ENCODE results near the gene TLE1.

Gene TLE1

DNA sequence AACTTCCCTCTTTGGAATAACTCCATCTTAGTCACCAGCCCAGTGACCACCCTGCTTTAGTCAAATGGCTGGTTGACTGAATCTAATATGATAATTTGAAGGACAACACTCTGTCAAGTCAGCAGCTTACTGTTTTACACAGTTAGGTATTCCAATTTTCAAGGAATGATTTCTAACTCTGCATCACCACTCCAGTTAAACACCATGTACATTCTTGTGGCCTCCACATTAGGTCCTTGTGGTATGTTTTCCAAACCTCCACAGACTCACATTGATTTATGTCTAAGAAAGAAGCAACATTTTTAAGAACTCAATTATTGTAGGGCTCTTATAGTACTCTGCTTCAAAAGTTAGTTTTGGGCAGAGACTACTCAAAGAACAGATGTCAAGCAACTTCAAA is 110.7 kb downstream of the TLE1 start:
- no peak for DNase-seq

DNA sequence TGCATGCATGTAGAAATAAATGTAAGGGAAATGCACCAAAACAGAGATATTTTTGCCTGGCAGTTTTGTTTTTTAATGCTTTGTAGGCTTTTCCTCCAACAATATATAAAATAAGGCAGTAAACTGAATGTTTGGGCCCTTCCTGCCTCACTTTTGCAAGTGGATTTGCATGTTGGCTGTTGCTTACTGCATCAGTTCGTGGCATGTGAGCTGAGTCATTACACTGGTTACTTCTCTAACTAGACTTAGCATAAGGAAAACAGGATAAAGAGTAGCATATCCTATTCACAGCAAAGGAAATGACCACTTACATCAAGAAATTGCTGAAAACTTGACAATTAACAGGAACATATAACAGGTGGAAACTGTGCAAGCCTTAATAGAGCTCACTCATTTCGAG is 113.4 kb downstream of the TLE1 start:
- DNase-seq, result no peak

DNA sequence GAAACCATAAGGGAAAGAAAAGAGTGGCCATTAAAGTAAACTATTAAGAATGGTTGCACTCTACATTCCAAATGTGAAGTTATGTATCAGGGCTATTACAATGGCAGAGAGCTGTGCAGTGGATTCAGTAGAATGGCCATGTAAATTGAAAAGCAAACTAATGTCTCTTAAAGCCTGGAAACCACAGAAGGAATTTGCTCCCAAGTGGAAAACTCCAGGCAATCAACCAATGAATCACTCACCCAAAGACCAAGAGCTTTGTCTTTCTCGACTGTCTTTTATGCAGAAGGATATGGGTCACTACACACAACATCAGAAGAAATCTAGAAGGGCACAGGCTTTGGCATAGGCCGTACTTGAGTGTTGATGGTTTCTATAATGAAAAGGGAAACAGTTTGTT is 114.9 kb downstream of the TLE1 start:
- no peak for DNase-seq

DNA sequence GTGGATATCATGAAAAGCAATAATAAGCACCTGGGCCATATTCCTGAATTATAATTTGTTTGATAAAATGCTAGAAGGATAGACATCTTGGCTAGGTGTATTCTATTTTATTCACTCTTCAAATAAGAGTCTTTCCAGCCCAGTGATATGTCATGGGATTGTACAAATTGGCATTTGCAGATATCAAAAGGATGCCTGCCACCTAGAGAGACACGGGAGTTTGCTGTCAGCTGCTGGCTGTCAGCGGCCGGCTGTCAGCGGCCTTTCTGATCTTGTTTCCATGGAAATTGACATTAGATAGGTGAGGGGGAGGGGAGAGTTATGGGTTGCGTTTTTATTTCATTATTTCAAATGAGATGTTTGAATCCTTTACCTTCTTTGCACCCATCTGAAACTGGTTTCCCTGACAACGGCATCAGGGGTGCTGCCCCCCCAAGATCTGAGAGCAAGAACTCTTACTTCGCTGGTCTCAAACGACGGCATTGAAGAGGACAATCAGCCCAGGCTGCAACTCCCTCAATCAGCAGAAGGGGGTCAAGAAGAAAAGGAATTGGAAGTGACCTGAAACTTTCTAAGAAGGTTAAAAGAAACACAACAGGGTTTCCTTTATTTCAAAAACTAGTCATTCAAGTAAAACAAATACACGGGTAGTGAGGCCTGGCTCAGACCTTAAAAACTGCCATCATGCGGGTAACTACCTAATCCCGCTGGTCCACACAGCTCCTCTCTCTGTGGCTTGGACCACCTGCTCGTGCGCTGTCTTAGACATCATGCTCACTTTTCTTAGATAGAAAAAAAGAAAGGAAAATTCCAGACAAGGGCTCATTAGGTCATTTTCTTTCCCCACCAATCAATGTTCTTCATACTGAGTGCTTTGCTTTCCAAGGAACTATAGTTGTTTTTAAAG is 115.7 kb downstream of the TLE1 start:
- DNase-seq, result no peak

DNA sequence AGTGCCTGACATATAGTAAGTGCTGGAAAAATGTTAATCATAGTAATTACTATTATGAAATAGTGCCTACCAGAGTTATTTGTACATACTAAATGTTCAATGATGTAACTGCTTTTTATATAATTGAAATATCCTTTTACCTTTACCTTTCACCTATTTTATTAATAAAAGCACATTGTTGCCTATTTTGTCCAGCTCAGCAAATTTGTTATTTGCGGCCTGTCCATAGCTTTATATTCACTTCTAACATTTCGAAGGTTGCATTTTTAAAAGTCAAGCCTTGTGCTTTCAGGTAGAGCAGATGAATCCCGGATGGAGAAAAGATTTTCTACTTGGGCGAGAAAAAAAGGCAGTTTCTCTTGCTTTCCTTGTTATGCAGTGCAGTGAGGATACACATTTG is 119.3 kb downstream of the TLE1 start:
- DNase-seq, result no peak

DNA sequence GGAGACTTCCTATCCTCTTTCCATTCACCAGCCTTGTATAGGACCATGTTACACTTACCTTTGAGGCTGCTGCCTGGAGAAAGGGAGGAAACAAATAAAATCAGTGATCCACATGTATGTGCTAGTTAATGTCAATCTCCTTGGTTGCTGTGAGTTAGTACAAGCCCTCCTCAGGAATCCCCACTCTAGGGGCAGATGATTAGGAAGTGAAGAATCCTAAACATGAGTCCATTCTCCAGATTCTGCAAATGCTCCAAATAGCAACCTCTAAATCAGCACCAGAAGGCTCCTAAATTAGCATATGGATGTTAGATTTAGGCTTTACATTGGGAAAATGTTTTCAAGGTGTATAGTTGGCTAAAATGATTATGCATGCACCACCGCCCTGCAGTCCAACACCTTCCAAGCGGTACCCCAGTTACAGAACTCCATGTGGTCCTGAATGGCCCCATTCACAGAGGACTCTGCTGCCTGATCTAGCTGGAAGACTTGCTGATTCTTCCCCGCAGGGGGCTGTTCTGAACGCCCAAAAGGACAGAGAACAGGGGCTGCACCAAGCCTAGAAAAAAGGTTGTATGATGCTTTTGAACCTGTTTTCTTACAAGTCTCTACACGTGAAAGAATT is 123.2 kb downstream of the TLE1 start:
- no peak for DNase-seq

DNA sequence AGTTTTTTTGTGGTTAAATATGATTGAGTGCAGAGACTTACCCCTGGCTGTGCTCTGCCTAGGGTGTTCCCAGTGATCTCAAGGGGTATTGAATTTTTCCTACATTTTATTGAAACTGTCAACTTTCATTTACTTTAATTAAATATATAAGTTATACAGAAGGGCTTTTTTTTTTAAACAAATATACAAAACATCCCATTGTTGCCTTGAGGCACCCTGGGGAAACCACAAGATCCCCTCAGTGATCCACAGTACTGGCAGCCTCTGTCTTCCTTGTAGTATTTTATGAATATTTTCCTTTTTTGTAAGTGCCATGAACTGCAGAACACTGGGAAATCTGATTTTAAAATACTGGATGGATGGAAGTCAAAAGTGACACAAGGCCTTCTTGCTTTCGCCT is 123.7 kb downstream of the TLE1 start:
- no peak for DNase-seq

DNA sequence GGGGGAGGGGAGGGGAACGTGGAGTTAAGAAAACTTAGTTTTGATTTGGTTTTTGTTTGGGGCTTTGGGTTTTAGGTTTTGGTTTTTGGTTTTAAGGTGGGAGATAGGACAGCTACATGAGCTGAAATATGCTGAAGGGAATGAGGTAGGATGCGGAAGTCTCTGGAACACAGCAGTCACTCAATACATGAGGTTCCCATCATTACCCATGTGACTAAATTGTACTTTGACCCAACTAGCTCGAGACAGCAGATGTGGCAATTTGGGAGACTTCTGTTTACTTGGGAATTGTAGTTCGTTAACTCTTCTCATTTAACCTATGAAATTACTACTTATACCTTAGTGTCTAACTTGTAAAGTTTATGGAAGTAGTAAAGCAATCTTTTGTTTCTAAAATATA is 124.2 kb downstream of the TLE1 start:
- DNase-seq, result no peak

DNA sequence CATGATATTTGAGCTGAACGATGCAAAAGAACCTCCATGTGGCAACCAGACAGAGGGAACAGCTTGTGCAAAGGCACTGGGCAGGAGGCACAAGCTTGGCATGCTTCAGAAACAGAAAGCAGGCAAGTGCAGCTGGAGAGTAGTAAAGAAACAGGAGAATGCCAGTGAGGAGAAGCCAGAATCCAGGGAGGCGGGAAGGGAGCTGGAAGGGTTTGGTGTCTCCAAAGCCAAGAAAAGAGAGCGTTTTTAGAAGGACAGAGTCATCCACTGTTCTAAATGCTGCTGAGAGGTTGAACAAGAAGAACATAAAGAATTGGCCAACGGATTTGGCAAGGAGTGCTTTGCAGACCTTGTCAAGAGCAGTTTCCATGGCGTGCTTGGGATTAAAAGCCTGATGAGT is 124.7 kb downstream of the TLE1 start:
- no peak for DNase-seq

DNA sequence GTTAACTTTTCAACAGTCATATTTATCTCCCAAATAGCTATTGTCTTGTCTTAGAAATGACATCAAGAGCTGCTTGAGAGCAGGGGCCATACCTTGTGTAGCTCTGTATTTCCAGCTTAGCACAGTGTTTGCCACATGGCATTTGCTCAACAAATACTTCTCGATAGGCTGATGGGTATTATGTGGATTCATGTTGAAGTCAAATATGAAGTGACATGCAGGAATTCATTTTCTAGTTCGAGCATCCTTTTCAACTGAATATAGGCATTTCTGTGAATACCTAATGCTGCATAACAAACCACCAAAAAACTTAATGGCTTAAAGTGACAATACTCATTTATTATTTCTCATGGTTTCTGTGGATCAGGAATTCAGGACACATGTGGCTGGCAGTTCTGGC is 125.6 kb downstream of the TLE1 start:
- no peak for DNase-seq

DNA sequence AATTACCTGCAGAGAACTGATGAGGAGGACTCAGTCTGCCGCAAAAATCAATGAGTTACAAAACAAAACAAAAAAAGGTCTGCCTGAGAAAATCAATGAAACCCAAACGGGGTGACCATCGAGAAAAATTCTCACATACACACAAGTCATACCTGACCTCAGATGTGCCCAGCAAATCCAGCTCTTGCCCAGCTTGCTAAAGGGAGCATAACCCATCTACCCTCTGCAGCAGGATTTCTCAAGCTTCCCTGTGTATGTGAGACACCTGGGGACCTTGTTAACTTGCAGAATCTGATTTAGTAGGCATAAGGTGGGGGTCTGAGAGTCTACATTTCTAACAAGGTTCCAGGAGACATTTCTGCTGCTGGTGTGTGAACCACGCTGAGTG is 126.3 kb downstream of the TLE1 start:
- DNase-seq, result no peak

DNA sequence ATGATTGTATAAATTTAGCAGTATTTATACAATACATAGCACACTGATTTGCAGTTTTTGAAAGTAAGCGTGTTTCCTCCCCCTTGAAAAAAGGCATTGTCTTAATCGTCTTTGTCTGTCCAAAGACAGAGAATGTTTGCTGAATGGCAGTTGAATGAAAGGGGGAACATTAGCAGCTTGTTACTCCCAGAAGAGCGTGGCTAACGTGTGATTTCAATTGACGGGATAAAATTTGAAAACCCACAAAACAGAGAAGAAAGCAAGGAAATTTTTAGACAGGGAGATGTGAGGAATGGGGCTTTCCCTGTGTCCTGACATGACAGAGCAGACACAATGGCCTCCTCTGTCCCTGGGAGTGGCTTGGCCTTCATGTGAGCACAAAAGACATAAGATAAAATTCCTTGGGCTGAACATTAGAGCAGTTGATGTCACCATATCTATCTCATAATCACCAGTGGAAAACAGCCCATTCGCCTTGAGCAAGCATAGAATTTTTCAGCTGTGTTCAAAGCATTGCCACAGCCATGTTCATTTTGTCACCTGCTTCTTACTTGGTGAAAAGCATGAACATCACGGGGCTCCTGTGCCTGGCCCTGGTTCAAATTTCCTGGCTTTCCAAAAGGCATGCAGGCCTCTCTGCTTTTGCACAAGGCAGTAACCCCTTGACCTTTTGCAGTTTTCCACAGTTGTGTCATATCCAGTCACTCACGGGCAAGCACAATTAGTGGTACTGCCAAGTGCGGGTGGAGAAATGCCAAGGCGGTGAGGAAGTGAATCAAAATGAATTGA is 126.9 kb downstream of the TLE1 start:
- DNase-seq, result no peak

DNA sequence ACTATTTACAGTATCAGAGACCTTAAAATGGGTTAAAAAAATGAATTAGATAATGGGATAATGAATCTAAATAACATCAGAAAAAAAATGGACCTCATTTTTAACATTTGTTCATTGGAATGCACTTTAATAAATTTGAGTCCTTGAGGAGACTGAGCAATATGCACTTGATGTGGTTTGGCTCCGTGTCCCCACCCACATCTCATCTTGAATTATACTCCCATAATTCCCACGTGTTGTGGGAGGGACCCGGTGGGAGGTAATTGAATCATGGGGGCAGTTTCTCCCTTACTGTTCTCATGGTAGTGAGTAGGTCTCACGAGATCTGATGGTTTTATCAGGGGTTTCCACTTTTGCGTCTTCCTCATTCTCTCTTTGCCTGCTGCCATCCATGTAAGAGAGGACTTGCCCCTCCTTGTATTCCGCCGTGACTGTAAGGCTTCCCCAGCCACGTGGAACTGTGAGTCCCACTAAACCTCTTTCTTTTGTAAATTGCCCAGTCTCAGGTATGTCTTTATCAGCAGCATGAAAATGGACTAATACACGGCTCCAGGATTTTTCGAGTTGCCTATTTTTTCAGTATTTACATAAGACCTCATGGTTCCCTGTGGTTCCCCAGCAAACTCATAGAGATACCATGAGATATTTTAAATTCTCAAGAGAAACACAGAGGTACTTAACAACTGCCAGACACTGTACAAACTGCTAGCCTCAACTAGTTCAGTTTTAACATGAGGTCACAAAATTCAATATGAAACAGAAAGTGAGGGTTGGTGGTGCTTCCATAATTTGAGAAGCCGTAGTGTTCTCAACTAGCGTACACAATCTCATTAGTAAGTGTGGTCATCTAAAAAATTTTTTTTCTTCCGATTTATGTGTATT is 128.3 kb downstream of the TLE1 start:
- DNase-seq, result no peak

DNA sequence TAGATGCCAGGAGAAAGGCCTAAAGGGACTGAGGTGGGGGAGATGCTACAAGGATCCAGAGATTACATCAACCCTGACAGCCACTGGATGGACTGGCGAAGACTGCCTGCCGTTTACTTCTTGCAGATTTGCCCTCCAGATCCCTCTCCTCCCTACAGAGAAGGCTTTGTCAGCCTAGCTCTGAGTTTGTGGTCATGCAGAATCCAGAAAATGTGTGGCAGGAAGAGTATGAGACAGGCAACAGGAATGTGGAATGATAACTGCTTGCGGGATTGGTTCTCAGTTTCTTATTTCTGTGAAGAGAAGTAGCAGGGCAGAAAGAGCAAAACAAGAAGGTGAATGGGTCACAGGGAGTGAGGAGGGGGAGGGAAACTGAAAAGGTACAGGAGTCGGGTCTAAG is 129.6 kb downstream of the TLE1 start:
- DNase-seq, result no peak

DNA sequence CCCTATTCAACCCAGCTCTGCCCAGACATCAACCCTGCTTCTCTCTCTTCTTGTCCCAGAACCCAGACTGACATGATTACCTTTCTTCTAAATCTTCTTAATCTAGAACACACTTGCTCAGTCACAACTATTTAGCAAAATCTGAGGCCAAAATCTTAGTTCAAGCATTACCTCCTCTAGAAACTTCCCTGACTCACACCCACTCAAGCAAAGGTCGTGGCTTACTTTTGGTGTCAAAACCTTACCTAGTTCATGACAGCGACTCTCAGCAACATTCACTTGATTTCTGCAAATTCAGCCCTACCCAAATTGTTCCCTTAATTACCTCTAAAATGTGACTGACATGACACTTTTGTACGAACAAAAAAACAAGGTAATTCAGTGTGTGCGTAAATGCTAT is 130.2 kb downstream of the TLE1 start:
- DNase-seq, result no peak

DNA sequence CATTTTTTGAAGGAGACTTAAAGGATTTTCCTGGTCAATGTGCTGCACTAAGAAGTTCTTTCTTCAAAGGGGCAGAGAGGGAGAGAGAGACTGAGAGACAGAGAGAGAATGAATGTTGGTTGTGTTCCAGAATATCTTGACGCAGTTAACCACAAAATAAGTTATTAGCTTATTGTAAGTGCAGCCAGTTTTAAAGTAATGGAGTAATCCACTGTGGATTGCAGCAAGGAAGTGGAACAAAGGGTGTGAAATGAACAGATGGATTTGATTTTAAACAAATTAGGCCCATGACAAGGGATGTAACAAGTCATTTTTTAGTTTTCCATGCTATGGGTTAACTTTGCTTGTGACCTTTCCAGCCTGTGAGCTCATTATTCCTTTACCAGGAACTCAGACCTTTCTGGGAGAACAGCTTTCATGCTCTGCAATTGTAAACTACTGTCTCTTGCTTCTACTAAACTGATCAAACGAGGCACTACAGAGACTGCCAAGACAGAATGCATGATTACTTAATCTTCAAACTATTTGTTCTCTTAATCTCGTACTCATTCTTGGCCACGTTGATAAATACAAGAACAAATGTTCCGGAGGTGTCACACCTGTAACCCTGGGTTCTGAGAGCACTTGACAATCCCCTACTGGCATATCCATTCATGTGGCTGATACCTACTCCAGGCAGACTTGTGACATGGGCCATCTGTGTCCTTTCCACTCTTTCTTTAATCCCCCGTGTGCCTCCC is 131.1 kb downstream of the TLE1 start:
- peak; percentile 31 for DNase-seq

DNA sequence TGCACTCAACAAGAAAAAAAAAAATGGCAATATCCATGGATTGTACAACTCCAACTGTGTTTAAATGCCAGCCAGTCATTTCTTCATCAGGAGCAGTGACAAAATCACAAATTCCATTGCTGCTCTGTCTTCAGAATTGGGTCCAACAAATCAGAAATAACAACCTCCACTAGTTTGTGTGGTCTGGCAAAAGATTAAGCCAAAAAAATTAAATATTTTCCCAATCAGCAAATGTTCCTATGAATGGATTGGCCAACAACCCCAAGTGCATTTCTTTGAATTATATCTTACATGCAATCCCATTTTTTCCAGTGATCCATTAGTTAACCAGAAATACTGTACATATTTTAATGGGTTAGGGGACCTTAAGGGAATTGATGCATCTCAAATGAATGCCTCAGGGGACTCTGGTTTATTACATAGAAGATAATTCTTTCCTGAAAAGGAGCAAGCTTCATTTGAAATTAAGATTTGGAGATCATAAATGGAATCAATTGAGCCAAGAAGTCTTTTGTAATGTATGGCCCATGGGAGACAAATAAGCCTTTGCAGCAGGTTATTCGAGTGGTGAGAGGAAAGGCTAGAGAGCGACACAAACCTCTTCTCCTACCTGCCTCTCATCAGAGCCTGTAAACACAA is 131.8 kb downstream of the TLE1 start:
- DNase-seq, result no peak

DNA sequence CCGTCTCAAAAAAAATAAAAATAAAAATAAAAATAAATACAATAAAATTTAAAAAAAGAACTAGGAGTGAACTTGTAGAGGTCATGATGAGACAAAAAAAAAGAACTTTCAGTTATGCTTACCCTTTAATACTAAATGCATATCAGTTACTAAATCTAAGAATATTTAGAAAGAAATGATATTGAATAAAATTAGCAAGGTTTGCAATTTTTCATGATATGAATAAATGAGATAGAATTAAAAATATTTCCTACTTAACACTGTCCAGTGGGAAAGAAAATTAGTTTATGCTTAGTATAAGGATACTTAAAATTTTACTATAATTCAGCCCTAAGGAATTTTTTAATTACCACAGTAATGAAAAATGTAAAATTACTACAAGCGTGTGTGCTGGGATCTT is 132.4 kb downstream of the TLE1 start:
- DNase-seq, result no peak

DNA sequence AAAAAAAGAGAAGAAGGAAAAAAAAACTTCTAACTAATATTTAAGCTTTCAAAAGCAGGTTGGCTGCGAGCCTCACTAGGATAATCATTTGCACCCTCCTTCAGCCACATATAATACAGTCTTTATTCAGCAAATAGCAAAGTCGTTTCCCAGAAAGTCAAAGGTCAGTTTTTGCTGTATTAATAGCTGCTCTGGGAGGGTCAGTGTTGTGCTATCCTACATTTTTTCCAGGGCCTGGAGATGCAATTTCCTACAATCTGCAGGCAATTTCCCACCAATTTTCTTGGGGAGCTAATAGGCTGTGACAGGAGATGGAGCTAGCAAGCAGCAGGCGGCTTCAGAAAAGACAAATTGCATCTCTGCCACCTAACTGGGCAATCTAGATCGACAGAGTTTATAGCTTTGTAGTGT is 136.8 kb downstream of the TLE1 start:
- DNase-seq, result no peak

DNA sequence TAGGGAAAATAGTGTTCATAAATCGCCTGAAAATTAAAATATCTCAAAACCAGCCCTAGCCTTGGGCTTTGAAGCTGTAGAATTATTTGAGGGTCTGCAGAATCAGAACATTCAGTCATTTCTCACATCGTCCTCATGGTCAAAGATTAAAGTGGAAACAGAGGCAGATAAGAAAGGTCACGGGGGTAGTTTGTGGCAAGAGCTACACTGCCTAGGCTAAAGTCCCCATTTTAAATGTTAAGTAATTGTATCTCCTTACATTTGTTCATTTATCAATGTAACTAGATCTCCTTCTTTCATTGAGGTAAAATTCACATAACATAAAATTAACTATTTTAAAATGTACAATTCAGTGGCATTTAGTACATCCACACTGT is 139.2 kb downstream of the TLE1 start:
- DNase-seq, result no peak
